ENCODE results near the gene NDUFS8. TPM values are rescaled to one million over a fixed set of nuclear protein-coding genes. Genes with fewer than 3 reads are reported as not detected.

NDUFS8 gene
- total RNA-seq, 2 donors from 2014 or later: 150 to 168 TPM

DNA sequence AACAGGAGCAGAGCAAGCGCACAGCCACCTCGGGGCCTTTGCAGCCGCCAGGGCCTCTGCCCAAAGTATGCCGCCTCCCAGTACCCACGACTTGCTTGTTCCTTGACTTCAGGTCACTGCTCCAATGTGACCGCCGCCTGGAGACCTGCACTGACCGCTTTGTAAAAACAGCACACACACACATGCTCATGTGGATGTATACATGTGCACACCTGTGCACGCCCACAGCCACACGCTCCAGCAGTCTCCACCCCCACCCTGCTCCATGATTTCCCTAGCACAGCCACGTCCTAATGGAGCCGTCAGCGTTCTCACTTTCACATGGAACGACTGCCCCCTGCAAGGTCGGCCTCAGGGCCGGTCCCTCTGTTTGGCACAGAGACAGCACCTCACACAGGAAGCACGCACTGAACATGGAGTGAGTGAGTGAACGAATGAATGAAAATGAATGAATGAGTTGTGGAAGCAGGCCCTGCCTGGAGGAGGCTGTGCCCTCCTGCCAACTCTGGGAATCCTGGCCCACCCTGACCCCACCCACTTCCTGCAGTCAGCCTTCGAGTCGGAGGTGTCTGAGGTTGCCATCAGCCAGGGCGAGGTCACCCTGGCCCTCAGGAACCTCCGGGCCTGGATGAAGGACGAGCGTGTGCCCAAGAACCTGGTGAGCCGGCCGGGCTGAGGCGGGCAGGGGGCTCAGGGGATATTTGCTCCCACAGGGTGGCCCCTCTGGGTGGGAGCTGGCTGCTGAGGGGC lies 12.3 kb upstream of the NDUFS8 start:
- peak overlapping the region; percentile 17 for H3K27ac Mint-ChIP-seq
- Histone ChIP-seq H3K27ac (ENCODE audit: low read depth, low read length) (no peak overlapping the region), H3K27me3 (ENCODE audit: control insufficient read depth, insufficient read depth, low read length, poor library complexity, severe bottlenecking) (no peaks in the 10 kb centered on the region), H3K4me1 (ENCODE audit: control insufficient read depth, insufficient read depth, low read length) (no peaks in the 10 kb centered on the region), H3K9ac (ENCODE audit: extremely low read depth, low read length, poor library complexity, severe bottlenecking) (no peak overlapping the region), H3K9me3 (ENCODE audit: control insufficient read depth, low read length) (no peaks in the 10 kb centered on the region), H3K36me3 (ENCODE audit: control insufficient read depth, insufficient read depth, low read length) (no peaks in the 10 kb centered on the region), H3K4me3 (ENCODE audit: low read length) (no peak overlapping the region)
- TF ChIP-seq CTCF (conservative IDR thresholded peaks at IDR 0.05): no peak
- no peaks in the 10 kb centered on the region for H3K27me3 Mint-ChIP-seq (ENCODE audit: insufficient read depth)
- H3K36me3 Mint-ChIP-seq (ENCODE audit: low read depth): no peaks in the 10 kb centered on the region
- no peak overlapping the region for H3K4me3 Mint-ChIP-seq
- H3K9me3 Mint-ChIP-seq: no peaks in the 10 kb centered on the region
- peaks cover 6% of the 10 kb centered on the region for H3K4me1 Mint-ChIP-seq
- WGBS, 2 experiments (ENCODE audit: insufficient coverage in 1 of 2, insufficient read length in 1 of 2): 88 to 91% methylated on average over 21 to 27 of the region's 27 CpGs
- DNase-seq: no peak

DNA sequence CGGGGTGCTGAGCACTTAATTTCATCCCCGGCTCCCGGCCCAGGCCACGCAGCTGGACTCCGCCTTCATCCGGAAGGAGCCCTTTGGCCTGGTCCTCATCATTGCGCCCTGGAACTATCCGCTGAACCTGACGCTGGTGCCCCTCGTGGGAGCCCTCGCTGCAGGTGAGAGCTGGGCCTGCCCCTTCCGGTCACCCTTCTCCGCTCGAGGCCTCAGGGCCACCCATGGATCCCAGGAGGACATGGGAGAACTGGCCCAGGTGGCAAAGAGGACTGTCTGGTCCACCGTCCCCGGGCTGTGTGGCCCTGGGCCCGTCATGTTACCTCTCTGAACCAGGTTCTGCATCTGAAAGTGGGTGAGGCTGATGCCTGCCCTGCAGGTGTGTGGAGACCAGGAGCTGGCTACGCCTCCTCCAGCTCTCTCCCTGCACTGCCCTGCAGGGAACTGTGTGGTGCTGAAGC lies 11.7 kb upstream of the NDUFS8 start:
- Histone ChIP-seq H3K4me3 (ENCODE audit: low read length) (no peak overlapping the region), H3K9me3 (ENCODE audit: control insufficient read depth, low read length) (no peaks in the 10 kb centered on the region), H3K27me3 (ENCODE audit: control insufficient read depth, insufficient read depth, low read length, poor library complexity, severe bottlenecking) (no peaks in the 10 kb centered on the region), H3K9ac (ENCODE audit: extremely low read depth, low read length, poor library complexity, severe bottlenecking) (no peak overlapping the region), H3K36me3 (ENCODE audit: control insufficient read depth, insufficient read depth, low read length) (no peaks in the 10 kb centered on the region), H3K27ac (ENCODE audit: low read depth, low read length) (no peak overlapping the region), H3K4me1 (ENCODE audit: control insufficient read depth, insufficient read depth, low read length) (no peaks in the 10 kb centered on the region)
- Mint-ChIP-seq H3K4me1 (peaks cover 6% of the 10 kb centered on the region), H3K4me3 (no peak overlapping the region), H3K27ac (no peak overlapping the region), H3K27me3 (ENCODE audit: insufficient read depth) (no peaks in the 10 kb centered on the region), H3K9me3 (no peaks in the 10 kb centered on the region), H3K36me3 (ENCODE audit: low read depth) (no peaks in the 10 kb centered on the region)
- DNase-seq: no peak
- WGBS, 2 experiments (ENCODE audit: insufficient coverage in 1 of 2, insufficient read length in 1 of 2): 91 to 96% methylated on average over 18 of the region's 18 CpGs
- TF ChIP-seq CTCF (conservative IDR thresholded peaks at IDR 0.05): no peak

DNA sequence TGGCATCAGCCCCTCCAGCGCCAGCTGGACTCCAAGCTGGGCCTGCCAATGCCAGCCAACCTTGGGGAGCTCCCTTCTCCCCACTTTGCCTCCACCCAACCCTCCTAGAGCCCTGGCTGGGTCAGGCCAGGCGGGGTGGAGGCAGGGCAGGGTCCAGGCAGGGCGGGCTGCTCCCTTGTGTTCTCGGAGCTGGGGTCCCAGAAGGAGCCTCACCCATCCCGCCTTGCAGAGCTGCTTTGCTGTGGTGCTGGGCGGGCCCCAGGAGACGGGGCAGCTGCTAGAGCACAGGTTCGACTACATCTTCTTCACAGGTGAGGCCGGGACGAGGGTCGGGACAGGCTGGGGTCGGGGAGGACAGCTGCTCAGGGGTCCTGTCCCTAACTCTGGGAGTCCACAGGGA lies 11.0 kb upstream of the NDUFS8 start:
- Histone ChIP-seq H3K36me3 (ENCODE audit: control insufficient read depth, insufficient read depth, low read length) (no peaks in the 10 kb centered on the region), H3K27me3 (ENCODE audit: control insufficient read depth, insufficient read depth, low read length, poor library complexity, severe bottlenecking) (no peaks in the 10 kb centered on the region), H3K9ac (ENCODE audit: extremely low read depth, low read length, poor library complexity, severe bottlenecking) (no peak overlapping the region), H3K27ac (ENCODE audit: low read depth, low read length) (no peak overlapping the region), H3K9me3 (ENCODE audit: control insufficient read depth, low read length) (no peaks in the 10 kb centered on the region), H3K4me3 (ENCODE audit: low read length) (no peak overlapping the region), H3K4me1 (ENCODE audit: control insufficient read depth, insufficient read depth, low read length) (no peaks in the 10 kb centered on the region)
- Mint-ChIP-seq H3K9me3 (no peaks in the 10 kb centered on the region), H3K27me3 (ENCODE audit: insufficient read depth) (no peaks in the 10 kb centered on the region), H3K27ac (no peak overlapping the region), H3K4me1 (peaks cover 6% of the 10 kb centered on the region), H3K36me3 (ENCODE audit: low read depth) (no peaks in the 10 kb centered on the region), H3K4me3 (no peak overlapping the region)
- no peak for DNase-seq
- 91 to 92% methylated on average over 2 to 12 of the region's 12 CpGs for WGBS, 2 experiments (ENCODE audit: insufficient coverage in 1 of 2, insufficient read length in 1 of 2)
- TF ChIP-seq CTCF (conservative IDR thresholded peaks at IDR 0.05): no peak
